HCT116 (cell line): Measurements from ENCODE around the gene TARS2. TPM values are rescaled to one million over a fixed set of nuclear protein-coding genes. Genes with fewer than 3 reads are reported as not detected.

Experiments
- ATAC-seq: fragments of 200-7000 bp; cut with Tn5 transposase; 2 replicates; pipeline ENCODE4 v1.9.1; 2020; ENCODE audit warnings: mild to moderate bottlenecking, moderate library complexity
- BruUV-seq: library from RNA; stranded (reverse); fragments of 400-500 nt; replicated peaks from 2 replicates; lab custom pipeline; 2021; lab: Mats Ljungman, UMichigan
- CTCF ChIA-PET: fragments of 300-600 bp; sonication (Branson Sonifier 250); formaldehyde crosslinking; loops from one replicate; lab custom pipeline; 2021; ENCODE audit warnings: antibody characterized with exemption; lab: Charles Lee
- POLR2A ChIA-PET: fragments of 300-600, 350-600 bp; sonication (Branson Sonifier 250); formaldehyde crosslinking; loops from one replicate; lab custom pipeline; 2021; ENCODE audit warnings: antibody characterized with exemption; lab: Charles Lee
- RAD21 ChIA-PET, 2 experiments: fragments of 300-600 bp; sonication (Branson Sonifier 250); formaldehyde crosslinking; loops; one replicate each; lab custom pipeline; 2023; ENCODE audit warnings: low total read pairs in 2 of 2; ENCODE audit not compliant: uncharacterized antibody in 2 of 2, unreplicated experiment in 2 of 2, low non-redundant PET in 1 of 2; lab: Charles Lee
- DNase-seq: peaks from one replicate; pipeline ENCODE4 v3.0.0-alpha.2; 2010; ENCODE audit warnings: low read depth, low spot score
- H2AFZ ChIP-seq: fragments of 200-600 bp; shearing (Covaris generic), sonication (generic); 2 replicates; pipeline ENCODE4 v1.6.1; 2017; ENCODE audit warnings: low read depth, mixed run types, mixed read lengths, antibody characterized with exemption, low read length; ENCODE audit not compliant: poor library complexity, severe bottlenecking
- H3K27ac ChIP-seq: 2 replicates; pipeline ENCODE4 v1.5.1; 2012; ENCODE audit warnings: low read depth, low read length
- H3K27me3 ChIP-seq: fragments of 200-600 bp; sonication (generic); 2 replicates; pipeline ENCODE4 v1.6.1; 2016; ENCODE audit warnings: mixed run types, low read length, mixed read lengths; ENCODE audit not compliant: insufficient read depth
- H3K36me3 ChIP-seq, 2 experiments: fragments of 200-500 bp in 1 of 2; fragments of 200-600 bp in 1 of 2; sonication (Bioruptor generic) in 1 of 2; sonication (generic) in 1 of 2; 2 replicates each; pipeline versions ENCODE4 v1.5.1 to v1.6.1; 2014 to 2016; ENCODE audit warnings: low read length in 2 of 2, inconsistent platforms in 1 of 2, mixed read lengths in 1 of 2, mixed run types in 1 of 2; ENCODE audit not compliant: insufficient read depth in 2 of 2, control insufficient read depth in 1 of 2
- H3K4me1 ChIP-seq, 2 experiments: fragments of 200-600 bp in 1 of 2; sonication (generic) in 1 of 2; 2 replicates each; pipeline versions ENCODE4 v1.5.1 to v1.6.1; 2012 to 2017; ENCODE audit warnings: low read length in 2 of 2, inconsistent platforms in 1 of 2, mild to moderate bottlenecking in 1 of 2, mixed read lengths in 1 of 2, mixed run types in 1 of 2, moderate library complexity in 1 of 2; ENCODE audit not compliant: insufficient read depth in 2 of 2, control insufficient read depth in 1 of 2
- H3K4me2 ChIP-seq: fragments of 200-600 bp; sonication (generic); 2 replicates; pipeline ENCODE4 v1.6.1; 2017; ENCODE audit warnings: mixed run types, low read length, mixed read lengths
- H3K4me3 ChIP-seq, 2 experiments: fragments of 200-600 bp in 1 of 2; sonication (generic) in 1 of 2; replicated peaks in 1 of 2; 2 replicates each; pipeline ENCODE4 v1.5.1; 2011 to 2016; ENCODE audit warnings: low read length in 2 of 2, control low read depth in 1 of 2, low read depth in 1 of 2, mild to moderate bottlenecking in 1 of 2, mixed read lengths in 1 of 2, mixed run types in 1 of 2
- H3K79me2 ChIP-seq: fragments of 200-600 bp; sonication (generic); 2 replicates; pipeline ENCODE4 v1.6.1; 2017; ENCODE audit warnings: mild to moderate bottlenecking, mixed run types, low read length, moderate library complexity, mixed read lengths; ENCODE audit not compliant: insufficient read depth
- H3K9ac ChIP-seq: fragments of 200-600 bp; sonication (generic); 2 replicates; pipeline ENCODE4 v1.6.1; 2016; ENCODE audit warnings: low read length, mixed read lengths
- H3K9me2 ChIP-seq: fragments of 200-600 bp; sonication (generic), shearing (Covaris generic); 2 replicates; pipeline ENCODE4 v1.6.1; 2017; ENCODE audit warnings: mixed run types, mild to moderate bottlenecking, moderate library complexity; ENCODE audit not compliant: insufficient read depth
- H3K9me3 ChIP-seq, 2 experiments: fragments of 200-500 bp in 1 of 2; fragments of 200-600 bp in 1 of 2; sonication (Bioruptor generic) in 1 of 2; sonication (generic) in 1 of 2; 2 replicates each; pipeline ENCODE4 v1.6.1; 2014 to 2017; ENCODE audit warnings: low read length in 2 of 2, mixed read lengths in 2 of 2, inconsistent platforms in 1 of 2, low read depth in 1 of 2, mild to moderate bottlenecking in 1 of 2, mixed run types in 1 of 2, moderate library complexity in 1 of 2; ENCODE audit not compliant: control insufficient read depth in 1 of 2, insufficient read depth in 1 of 2
- H4K20me1 ChIP-seq: fragments of 200-600 bp; sonication (generic), shearing (Covaris generic); 2 replicates; pipeline ENCODE4 v1.6.1; 2017; ENCODE audit warnings: mixed run types, mild to moderate bottlenecking, moderate library complexity; ENCODE audit not compliant: insufficient read depth
- CBX3 ChIP-seq: IDR thresholded peaks from 2 replicates; pipeline ENCODE4 v1.6.1; 2012; ENCODE audit warnings: low read depth
- EGR1 ChIP-seq: IDR thresholded peaks from 2 replicates; pipeline ENCODE4 v1.6.1; 2012; ENCODE audit warnings: low read depth
- ELF1 ChIP-seq: IDR thresholded peaks from 2 replicates; pipeline ENCODE4 v1.6.1; 2012; ENCODE audit warnings: low read depth, borderline replicate concordance
- EZH2 ChIP-seq: fragments of 200-600 bp; sonication (generic); IDR thresholded peaks from 2 replicates; pipeline ENCODE4 v1.6.1; 2017; ENCODE audit warnings: antibody characterized with exemption, mixed run types
- FOSL1 ChIP-seq: IDR thresholded peaks from 2 replicates; pipeline ENCODE4 v1.6.1; 2012; ENCODE audit warnings: low read depth
- JUND ChIP-seq: IDR thresholded peaks from 2 replicates; pipeline ENCODE4 v1.6.1; 2012
- POLR2A ChIP-seq: IDR thresholded peaks from 2 replicates; pipeline ENCODE4 v1.7.0; 2011; ENCODE audit warnings: borderline replicate concordance; ENCODE audit not compliant: insufficient read depth, insufficient read length; ENCODE audit errors: extremely low read depth
- POLR2AphosphoS5 ChIP-seq: IDR thresholded peaks from 2 replicates; pipeline ENCODE4 v1.6.1; 2011; ENCODE audit warnings: mild to moderate bottlenecking, low read depth, low read length, moderate library complexity
- SIN3A ChIP-seq: IDR thresholded peaks from 2 replicates; pipeline ENCODE4 v1.6.1; 2012; ENCODE audit warnings: low read depth
- YY1 ChIP-seq: IDR thresholded peaks from 2 replicates; pipeline ENCODE4 v1.6.1; 2011; ENCODE audit warnings: low read length, low read depth, moderate library complexity, mild to moderate bottlenecking; ENCODE audit not compliant: insufficient replicate concordance; ENCODE audit errors: extremely low read depth
- ZFX ChIP-seq: fragments of 450-650 bp; IDR thresholded peaks from 2 replicates; pipeline ENCODE4 v1.6.1; 2017
- ZNF274 ChIP-seq: fragments of 200-500 bp; sonication (Bioruptor generic); IDR thresholded peaks from 2 replicates; pipeline ENCODE4 v1.6.1; 2014; ENCODE audit warnings: mild to moderate bottlenecking, low read depth, low read length, inconsistent platforms
- intact Hi-C: fragments of 100-400 bp; cut with micrococcal nuclease; formaldehyde crosslinking; loops from 2 replicates; pipeline ENCODE4 v1.10.0; 2022
- total RNA-seq: library from RNA; stranded (reverse); gene quantifications from one replicate; pipeline ENCODE4 v1.2.1, GENCODE V29; 2021; ENCODE audit not compliant: unreplicated experiment
- TF ChIP-seq, protein P1 (sequence below): IDR thresholded peaks from 2 replicates; pipeline ENCODE4 v1.6.1; 2011; ENCODE audit warnings: mild to moderate bottlenecking, low read length, moderate library complexity; ENCODE audit not compliant: insufficient replicate concordance; ENCODE audit errors: extremely low read depth
- TF ChIP-seq, protein P2 (sequence below): IDR thresholded peaks from 2 replicates; pipeline ENCODE4 v1.6.1; 2012
- TF ChIP-seq, protein P3 (sequence below), 3 experiments: fragments of 200-600 bp in 1 of 3; sonication (generic) in 1 of 3; IDR thresholded peaks in 2 of 3; conservative IDR thresholded peaks in 1 of 3; 2 replicates each; pipeline ENCODE4 v1.5.1; 2012 to 2017; ENCODE audit warnings: low read depth in 2 of 3, low read length in 2 of 3, antibody characterized with exemption in 1 of 3, borderline replicate concordance in 1 of 3, control low read depth in 1 of 3, mild to moderate bottlenecking in 1 of 3, mixed read lengths in 1 of 3, mixed run types in 1 of 3, moderate library complexity in 1 of 3; ENCODE audit not compliant: insufficient read depth in 1 of 3

TARS2 gene
- total RNA-seq, 1 experiment from 2014 or later = 23.2 TPM

DNA sequence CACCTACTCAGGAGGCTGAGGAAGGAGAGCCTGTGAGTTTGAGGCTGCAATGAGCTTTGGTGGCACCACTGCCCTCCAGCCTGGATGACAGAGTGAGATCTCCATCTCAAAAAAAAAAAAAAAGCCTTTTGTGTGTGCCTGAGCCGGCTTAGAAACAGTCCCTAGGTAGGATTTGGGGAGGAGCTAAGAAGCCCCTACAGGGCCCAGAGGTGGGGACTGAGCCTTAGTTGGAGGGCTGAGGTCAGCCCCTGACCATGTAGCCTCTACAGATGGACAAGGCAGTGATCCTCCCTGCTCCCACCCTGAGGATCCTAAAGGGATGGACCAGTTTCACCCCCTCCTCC is 64.5 kb downstream of the TARS2 start:
- ChIA-PET RAD21 (no interaction called here), POLR2A (no interaction called here), CTCF (interaction anchor here (1.2 to 2.5 kb wide), 2 partner anchors 9 to 20 kb away, joined by 6 to 29 read pairs; no protein-coding TSS in a partner anchor)
- H3K9me3 ChIP-seq = no peaks in the 10 kb centered on the region
- no TSS peak for BruUV-seq
- intact Hi-C loops = no loop called here
- no peak for TF ChIP-seq EZH2
- no peak for TF ChIP-seq SIN3A
- TF ChIP-seq POLR2A = no peak
- TF ChIP-seq YY1 = no peak
- no peak for TF ChIP-seq CBX3
- TF ChIP-seq, protein P1, sequence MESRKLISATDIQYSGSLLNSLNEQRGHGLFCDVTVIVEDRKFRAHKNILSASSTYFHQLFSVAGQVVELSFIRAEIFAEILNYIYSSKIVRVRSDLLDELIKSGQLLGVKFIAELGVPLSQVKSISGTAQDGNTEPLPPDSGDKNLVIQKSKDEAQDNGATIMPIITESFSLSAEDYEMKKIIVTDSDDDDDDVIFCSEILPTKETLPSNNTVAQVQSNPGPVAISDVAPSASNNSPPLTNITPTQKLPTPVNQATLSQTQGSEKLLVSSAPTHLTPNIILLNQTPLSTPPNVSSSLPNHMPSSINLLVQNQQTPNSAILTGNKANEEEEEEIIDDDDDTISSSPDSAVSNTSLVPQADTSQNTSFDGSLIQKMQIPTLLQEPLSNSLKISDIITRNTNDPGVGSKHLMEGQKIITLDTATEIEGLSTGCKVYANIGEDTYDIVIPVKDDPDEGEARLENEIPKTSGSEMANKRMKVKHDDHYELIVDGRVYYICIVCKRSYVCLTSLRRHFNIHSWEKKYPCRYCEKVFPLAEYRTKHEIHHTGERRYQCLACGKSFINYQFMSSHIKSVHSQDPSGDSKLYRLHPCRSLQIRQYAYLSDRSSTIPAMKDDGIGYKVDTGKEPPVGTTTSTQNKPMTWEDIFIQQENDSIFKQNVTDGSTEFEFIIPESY = no peak
- no peak for TF ChIP-seq POLR2AphosphoS5
- TF ChIP-seq FOSL1 = no peak
- TF ChIP-seq, protein P2, sequence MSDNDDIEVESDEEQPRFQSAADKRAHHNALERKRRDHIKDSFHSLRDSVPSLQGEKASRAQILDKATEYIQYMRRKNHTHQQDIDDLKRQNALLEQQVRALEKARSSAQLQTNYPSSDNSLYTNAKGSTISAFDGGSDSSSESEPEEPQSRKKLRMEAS = no peak
- TF ChIP-seq ZFX = no peak
- TF ChIP-seq ELF1 = no peak
- TF ChIP-seq, protein P3, sequence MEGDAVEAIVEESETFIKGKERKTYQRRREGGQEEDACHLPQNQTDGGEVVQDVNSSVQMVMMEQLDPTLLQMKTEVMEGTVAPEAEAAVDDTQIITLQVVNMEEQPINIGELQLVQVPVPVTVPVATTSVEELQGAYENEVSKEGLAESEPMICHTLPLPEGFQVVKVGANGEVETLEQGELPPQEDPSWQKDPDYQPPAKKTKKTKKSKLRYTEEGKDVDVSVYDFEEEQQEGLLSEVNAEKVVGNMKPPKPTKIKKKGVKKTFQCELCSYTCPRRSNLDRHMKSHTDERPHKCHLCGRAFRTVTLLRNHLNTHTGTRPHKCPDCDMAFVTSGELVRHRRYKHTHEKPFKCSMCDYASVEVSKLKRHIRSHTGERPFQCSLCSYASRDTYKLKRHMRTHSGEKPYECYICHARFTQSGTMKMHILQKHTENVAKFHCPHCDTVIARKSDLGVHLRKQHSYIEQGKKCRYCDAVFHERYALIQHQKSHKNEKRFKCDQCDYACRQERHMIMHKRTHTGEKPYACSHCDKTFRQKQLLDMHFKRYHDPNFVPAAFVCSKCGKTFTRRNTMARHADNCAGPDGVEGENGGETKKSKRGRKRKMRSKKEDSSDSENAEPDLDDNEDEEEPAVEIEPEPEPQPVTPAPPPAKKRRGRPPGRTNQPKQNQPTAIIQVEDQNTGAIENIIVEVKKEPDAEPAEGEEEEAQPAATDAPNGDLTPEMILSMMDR (IDR thresholded peaks at IDR 0.05 in 2 of 3, conservative IDR thresholded peaks at IDR 0.05 in 1 of 3; ENCODE audit: borderline replicate concordance in 1 of 3, insufficient read depth in 1 of 3, low read depth in 2 of 3, low read length in 2 of 3) = no peak
- no peak for TF ChIP-seq EGR1
- TF ChIP-seq JUND = no peak
- TF ChIP-seq ZNF274 = no peak
- H3K79me2 ChIP-seq = no peaks in the 10 kb centered on the region
- no peak overlapping the region for H2AFZ ChIP-seq
- no peaks in the 10 kb centered on the region for H3K27me3 ChIP-seq
- DNase-seq = no peak
- no peaks in the 10 kb centered on the region for H3K36me3 ChIP-seq
- peaks cover 10 to 25% of the 10 kb centered on the region in 2 experiments; a peak in 3 of 4 replicates for H3K4me1 ChIP-seq
- H4K20me1 ChIP-seq = no peaks in the 10 kb centered on the region
- no peak overlapping the region for H3K9ac ChIP-seq
- H3K4me2 ChIP-seq = no peak overlapping the region
- H3K9me2 ChIP-seq = no peaks in the 10 kb centered on the region
- ATAC-seq = no peak
- no peak overlapping the region for H3K27ac ChIP-seq
- H3K4me3 ChIP-seq = no peak overlapping the region
